ENCODE data around the gene CA5A. TPM values are rescaled to one million over a fixed set of nuclear protein-coding genes. Genes with fewer than 3 reads are reported as not detected.

Gene CA5A
- total and polyA plus RNA-seq, 9 of the 15 experiments (the other 6 are each of a cell fraction or from before 2014, with no cell fraction given), result not detected

GRCh38 chr16:87946596-87947347, 10.4 kb upstream of the CA5A start (continued):
- TF ChIP-seq HBP1 (CRISPR knock-in tag; IDR thresholded peaks at IDR 0.05) (no peak), ZNF354B (CRISPR knock-in tag; IDR thresholded peaks at IDR 0.05) (no peak), MCM3 (IDR thresholded peaks at IDR 0.05) (no peak)

- ChIA-PET CTCF (ENCODE audit: low intra/inter-chr PET ratio) (no interaction called here), POLR2A (interaction anchor here (0.7 kb wide), 1 partner anchor 476 kb away, joined by 3 read pairs; no protein-coding TSS in a partner anchor)
- WGBS (ENCODE audit: insufficient coverage, low coverage, missing lambda C conversion rate), result 46% methylated on average over 20 of the region's 22 CpGs
- peak overlapping the region in 1 of 2 experiments; percentile 78; a peak in 2 of 4 replicates for H3K9ac ChIP-seq (ENCODE audit: insufficient read depth in 1 of 2, low read depth in 2 of 2, low read length in 2 of 2)
- H3K36me3 ChIP-seq (ENCODE audit: control insufficient read depth, insufficient read depth, low read length), result no peaks in the 10 kb centered on the region
- no peaks in the 10 kb centered on the region for H3K9me3 ChIP-seq (replicated peaks; ENCODE audit: control insufficient read depth, insufficient read depth, low read depth, low read length)
- H3K4me1 ChIP-seq (replicated peaks in 1 of 2; ENCODE audit: control insufficient read depth in 2 of 2, insufficient read depth in 2 of 2, low read length in 2 of 2), result peaks cover 3 to 18% of the 10 kb centered on the region in 2 experiments; a peak in 4 of 5 replicates
- no peaks in the 10 kb centered on the region for H4K20me1 ChIP-seq (replicated peaks; ENCODE audit: control insufficient read depth, insufficient read depth, low read length)
- peak overlapping the region; percentile 27; the same call in 1 of the 2 replicates for H3K4me2 ChIP-seq (ENCODE audit: insufficient read depth, low read length)
- DNase-seq (ENCODE audit: extremely low read depth in 1 of 4, low spot score in 3 of 4), result no peak
- ATAC-seq, result peak; percentile 60
- H3K4me3 ChIP-seq, result no peak overlapping the region
- in situ Hi-C loops (cut with MboI), result no loop called here
- H3K27me3 ChIP-seq (ENCODE audit: control insufficient read depth in 2 of 2, insufficient read depth in 2 of 2, low read length in 2 of 2), result no peaks in the 10 kb centered on the region
- intact Hi-C loops (cut with micrococcal nuclease), result no loop called here
- H3K27ac ChIP-seq (ENCODE audit: extremely low read depth, low read depth, low read length), result no peak overlapping the region; the same call in 2 of the 3 replicates
- no peaks in the 10 kb centered on the region for H3K79me2 ChIP-seq (ENCODE audit: control insufficient read depth, insufficient read depth, low read length)
- FAIRE-seq, result no peak
- no TSS peak for BruUV-seq (replicated peaks)
- H2AFZ ChIP-seq (ENCODE audit: low read depth, low read length), result peak overlapping the region; percentile 85
- no peaks in the 10 kb centered on the region for H3K9me1 ChIP-seq (ENCODE audit: control insufficient read depth, insufficient read depth, low read length)
- TF ChIP-seq RFX5 (IDR thresholded peaks at IDR 0.05; ENCODE audit: low read depth, low read length) (no peak), MAFK (IDR thresholded peaks at IDR 0.05; ENCODE audit: low read length) (peak; percentile 58), C11orf30 (IDR thresholded peaks at IDR 0.05; ENCODE audit: low read depth) (peak; percentile 61), ZNF316 (IDR thresholded peaks at IDR 0.05) (peak; percentile 74), RHOXF2B (CRISPR knock-in tag; conservative IDR thresholded peaks at IDR 0.05) (no peak), ATF1 (CRISPR knock-in tag; IDR thresholded peaks at IDR 0.05) (no peak), ATF1 (tag; IDR thresholded peaks at IDR 0.05) (peak; percentile 58; the same call in 1 of the 2 replicates)
- TF ChIP-seq, protein P1, sequence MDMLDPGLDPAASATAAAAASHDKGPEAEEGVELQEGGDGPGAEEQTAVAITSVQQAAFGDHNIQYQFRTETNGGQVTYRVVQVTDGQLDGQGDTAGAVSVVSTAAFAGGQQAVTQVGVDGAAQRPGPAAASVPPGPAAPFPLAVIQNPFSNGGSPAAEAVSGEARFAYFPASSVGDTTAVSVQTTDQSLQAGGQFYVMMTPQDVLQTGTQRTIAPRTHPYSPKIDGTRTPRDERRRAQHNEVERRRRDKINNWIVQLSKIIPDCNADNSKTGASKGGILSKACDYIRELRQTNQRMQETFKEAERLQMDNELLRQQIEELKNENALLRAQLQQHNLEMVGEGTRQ (CRISPR knock-in tag; IDR thresholded peaks at IDR 0.05), result peak; percentile 55
- TF ChIP-seq, protein P2, sequence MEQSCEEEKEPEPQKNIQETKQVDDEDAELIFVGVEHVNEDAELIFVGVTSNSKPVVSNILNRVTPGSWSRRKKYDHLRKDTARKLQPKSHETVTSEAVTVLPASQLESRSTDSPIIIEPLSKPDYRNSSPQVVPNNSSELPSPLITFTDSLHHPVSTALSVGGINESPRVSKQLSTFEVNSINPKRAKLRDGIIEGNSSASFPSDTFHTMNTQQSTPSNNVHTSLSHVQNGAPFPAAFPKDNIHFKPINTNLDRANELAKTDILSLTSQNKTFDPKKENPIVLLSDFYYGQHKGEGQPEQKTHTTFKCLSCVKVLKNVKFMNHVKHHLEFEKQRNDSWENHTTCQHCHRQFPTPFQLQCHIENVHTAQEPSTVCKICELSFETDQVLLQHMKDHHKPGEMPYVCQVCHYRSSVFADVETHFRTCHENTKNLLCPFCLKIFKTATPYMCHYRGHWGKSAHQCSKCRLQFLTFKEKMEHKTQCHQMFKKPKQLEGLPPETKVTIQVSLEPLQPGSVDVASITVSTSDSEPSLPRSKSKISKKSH (CRISPR knock-in tag; IDR thresholded peaks at IDR 0.05), result no peak
- TF ChIP-seq, protein P3, sequence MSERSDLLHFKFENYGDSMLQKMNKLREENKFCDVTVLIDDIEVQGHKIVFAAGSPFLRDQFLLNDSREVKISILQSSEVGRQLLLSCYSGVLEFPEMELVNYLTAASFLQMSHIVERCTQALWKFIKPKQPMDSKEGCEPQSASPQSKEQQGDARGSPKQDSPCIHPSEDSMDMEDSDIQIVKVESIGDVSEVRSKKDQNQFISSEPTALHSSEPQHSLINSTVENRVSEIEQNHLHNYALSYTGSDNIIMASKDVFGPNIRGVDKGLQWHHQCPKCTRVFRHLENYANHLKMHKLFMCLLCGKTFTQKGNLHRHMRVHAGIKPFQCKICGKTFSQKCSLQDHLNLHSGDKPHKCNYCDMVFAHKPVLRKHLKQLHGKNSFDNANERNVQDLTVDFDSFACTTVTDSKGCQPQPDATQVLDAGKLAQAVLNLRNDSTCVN (CRISPR knock-in tag; IDR thresholded peaks at IDR 0.05), result no peak
- TF ChIP-seq, protein P4, sequence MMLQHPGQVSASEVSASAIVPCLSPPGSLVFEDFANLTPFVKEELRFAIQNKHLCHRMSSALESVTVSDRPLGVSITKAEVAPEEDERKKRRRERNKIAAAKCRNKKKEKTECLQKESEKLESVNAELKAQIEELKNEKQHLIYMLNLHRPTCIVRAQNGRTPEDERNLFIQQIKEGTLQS (IDR thresholded peaks at IDR 0.05), result peak; percentile 40
- TF ChIP-seq, protein P4 (CRISPR knock-in tag; conservative IDR thresholded peaks at IDR 0.05), result no peak
Observed at GRCh38 chr16:87945351-87946042, 9.2 kb upstream of the CA5A start.

All from K562 (cell line).